ENCODE data around the gene FAM83G.
A peak's percentile ranks its signal among the peaks of the same experiment; 100 is the strongest.

FAM83G gene

GRCh38 chr17:19005137-19005773 lies 691 bp upstream of the FAM83G start:
- DNase-seq, result no peak

DNA sequence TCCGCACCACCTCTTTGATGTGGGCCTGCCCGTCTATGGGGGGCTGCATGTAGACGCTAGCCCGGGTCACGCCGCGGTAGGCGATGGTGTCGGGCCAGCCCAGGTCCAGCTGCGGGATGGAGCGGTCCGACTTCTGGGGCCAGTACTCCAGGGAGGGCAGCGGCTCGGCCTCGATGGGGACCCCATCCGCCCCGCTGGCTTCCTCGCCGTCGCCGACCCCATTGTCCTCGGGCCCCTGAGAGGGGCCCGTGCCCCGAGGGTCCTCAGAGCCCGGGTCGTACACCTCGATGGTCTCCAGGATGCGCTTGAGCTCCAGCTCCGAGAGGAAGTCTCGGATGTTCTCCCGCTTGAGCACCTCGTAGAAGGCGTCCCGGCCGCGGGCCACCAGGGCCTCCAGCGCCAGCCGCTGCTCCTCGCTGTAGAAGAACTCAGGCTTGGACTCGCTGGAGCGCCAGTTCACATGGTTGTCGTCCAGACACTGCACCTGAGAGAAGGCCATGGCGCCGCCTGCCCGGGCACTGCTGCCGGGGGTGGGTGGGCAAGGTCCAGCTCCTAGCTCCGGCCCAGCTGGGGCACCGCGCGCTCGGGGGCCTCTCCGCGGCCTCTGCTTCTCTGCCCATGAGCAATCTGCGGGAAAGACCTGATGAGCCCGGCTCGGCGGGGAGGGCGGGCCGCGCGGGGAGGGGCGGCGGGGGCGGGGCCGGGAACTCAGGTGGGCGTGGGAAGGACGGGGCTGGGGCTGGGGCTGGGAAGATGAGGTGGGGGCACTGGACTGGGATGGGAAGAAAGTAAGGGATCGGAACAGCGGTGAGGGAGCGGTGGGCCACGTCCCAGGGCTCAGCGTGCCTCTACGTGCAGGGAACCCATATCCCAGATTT lies 782 bp downstream of the FAM83G start:
- peak; percentile 37 for DNase-seq

- DNase-seq, result peak; percentile 49
Measured at GRCh38 chr17:19002805-19003542, 1.6 kb downstream of the FAM83G start.

GRCh38 chr17:19001907-19002590 lies 2.5 kb downstream of the FAM83G start:
- no peak for DNase-seq

DNA sequence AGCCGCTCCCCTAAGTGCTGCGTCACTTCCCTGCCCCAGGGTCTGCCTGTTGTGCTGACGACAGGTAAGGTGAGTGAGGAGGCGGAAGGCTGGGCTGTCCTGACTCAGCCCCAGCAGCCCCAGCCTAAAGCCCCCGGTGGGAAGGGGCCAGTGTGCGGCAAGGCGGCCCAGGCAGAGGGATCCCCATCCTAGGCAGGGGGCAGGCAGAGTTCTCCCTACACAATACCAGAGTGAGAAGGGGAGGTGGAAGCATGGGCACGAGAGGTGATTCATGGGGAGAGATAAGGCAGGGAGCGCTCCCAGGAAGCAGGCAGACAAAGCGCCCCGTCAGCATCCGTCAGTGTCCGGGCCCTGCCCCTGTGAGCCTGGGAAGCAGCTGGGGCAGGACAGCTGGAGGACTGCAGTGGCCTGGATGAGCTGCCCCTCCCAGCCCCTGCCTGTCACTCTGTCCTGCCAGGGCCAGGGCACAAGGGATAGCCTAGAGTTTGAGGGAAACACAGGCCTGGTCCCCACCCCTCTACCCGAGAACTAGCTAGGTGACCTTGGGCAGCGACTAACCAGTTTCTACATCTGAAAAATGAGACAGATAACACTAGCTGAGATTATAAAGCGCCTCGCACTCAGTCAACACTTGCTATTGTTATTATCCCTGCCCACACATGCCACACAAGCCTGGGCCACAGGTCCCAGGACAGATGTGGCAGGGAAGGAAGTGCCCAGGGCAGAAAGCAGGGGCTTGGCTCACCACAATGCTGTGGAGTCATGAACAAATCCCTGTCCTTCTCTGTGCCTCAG lies 3.8 kb downstream of the FAM83G start:
- no peak for DNase-seq

- DNase-seq, result no peak
Measured at GRCh38 chr17:18999911-19000310, 4.7 kb downstream of the FAM83G start.

- no peak for DNase-seq
Measured at GRCh38 chr17:18999394-18999793, 5.2 kb downstream of the FAM83G start.

GRCh38 chr17:18997650-18998196 lies 6.8 kb downstream of the FAM83G start:
- no peak for DNase-seq

GRCh38 chr17:18996458-18996857 lies 8.1 kb downstream of the FAM83G start:
- no peak for DNase-seq

- DNase-seq, result no peak
Measured at GRCh38 chr17:18995220-18995619, 9.3 kb downstream of the FAM83G start.

DNA sequence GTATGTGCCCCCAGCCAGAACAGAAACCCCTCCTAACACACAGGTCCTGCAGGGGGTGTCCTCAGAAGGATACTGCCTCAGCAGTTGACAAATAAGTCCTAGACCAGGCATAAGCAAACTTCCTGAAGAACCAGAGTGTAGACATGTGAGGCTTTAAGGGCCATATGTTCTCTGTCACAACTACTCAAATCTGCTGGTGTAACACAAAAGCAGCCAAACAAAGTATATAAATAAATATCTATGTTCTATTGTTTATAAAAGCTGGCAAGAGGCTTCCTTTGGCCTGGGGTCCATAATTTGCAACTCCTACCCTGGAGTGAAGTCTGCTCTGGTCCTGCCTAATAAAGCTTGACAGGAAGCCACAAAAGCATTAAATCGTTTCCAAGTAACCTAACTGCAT lies 9.9 kb downstream of the FAM83G start:
- DNase-seq, result no peak

GRCh38 chr17:18993905-18994526 lies 10.5 kb downstream of the FAM83G start:
- DNase-seq, result no peak

DNA sequence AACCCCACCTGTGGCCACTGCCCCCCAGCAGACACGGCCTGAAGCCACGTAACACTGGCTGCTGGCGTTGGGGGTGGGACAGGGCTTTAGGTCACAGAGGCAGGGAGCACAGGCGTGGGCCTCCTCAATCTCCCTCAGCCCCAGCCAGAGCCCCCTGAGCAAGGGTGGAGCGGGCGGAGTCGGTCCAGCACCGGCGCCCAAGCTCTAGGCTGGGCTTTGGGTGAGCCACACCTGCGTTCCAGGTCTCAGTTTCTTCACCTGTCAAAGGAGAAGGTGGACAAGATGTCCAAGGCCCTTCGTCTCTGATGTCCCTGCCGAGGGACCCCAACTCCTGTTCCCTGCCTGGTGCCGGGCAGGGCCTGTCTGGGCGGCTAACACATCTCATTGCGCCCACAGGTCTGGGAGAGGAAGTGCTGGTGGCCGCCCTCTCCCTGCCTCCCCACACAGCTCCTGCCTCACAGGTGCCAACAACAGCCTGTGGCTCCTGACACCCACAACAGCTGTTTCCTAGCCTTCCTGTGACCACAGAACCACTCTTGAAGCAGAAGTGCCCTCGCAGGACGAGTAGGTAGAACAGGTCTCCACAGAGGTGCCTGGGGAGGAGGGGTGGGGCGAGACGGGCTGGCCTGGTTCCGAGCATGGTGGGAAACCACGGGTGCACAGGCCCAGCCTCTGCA lies 12.0 kb downstream of the FAM83G start:
- DNase-seq, result peak; percentile 46

GRCh38 chr17:18991531-18992315 lies 12.8 kb downstream of the FAM83G start:
- DNase-seq, result no peak

DNA sequence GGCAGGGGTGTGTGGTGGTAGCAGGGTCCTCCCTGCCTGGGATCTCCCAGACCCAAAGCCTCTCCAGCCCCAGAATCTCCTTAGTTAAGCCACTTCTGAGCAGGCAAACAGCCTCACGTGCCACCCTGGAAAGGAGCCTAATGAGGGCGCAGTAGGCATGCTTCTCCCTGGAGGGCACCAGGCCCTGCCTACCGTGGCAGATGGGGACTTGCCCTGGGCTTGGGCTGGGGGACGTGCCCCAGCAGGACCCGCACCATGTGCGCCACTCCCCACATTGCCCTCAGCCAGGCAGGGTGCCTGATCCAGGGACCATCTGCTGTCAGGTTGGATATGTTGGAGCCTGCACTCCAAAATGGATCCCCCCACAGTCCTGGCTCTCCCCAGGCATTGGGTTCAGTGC lies 14.2 kb downstream of the FAM83G start:
- DNase-seq, result no peak

DNA sequence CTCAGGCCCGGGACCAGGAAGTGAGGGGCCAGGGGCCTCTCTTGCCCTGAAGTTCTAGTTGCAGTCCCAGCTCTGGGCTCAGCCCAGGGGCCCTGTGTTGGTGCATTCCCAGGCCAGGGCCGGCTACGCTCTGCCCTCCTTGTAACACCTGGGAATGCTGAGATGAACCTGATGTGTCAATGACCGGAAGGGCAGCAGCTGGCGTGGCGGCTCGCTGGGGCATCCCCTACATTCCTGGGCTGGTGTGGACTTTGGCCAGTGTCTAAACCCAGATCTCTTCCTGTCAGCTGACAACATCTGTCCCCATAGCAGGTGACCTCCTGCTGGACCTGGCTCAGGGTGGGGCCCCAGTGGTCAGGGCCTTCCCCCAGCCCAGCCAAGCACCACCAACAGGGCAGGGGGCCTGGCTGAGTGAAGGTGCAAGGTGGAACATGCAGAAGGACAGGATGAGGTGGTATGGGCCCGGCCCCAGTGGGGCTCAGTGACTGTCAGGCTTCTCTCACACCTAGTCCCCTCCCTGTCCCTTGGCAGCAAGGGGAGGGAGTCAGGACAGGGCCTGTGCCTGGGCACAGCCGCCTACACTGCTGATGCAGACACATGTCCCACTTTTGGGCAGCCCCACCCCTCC lies 15.9 kb downstream of the FAM83G start:
- DNase-seq, result no peak

DNA sequence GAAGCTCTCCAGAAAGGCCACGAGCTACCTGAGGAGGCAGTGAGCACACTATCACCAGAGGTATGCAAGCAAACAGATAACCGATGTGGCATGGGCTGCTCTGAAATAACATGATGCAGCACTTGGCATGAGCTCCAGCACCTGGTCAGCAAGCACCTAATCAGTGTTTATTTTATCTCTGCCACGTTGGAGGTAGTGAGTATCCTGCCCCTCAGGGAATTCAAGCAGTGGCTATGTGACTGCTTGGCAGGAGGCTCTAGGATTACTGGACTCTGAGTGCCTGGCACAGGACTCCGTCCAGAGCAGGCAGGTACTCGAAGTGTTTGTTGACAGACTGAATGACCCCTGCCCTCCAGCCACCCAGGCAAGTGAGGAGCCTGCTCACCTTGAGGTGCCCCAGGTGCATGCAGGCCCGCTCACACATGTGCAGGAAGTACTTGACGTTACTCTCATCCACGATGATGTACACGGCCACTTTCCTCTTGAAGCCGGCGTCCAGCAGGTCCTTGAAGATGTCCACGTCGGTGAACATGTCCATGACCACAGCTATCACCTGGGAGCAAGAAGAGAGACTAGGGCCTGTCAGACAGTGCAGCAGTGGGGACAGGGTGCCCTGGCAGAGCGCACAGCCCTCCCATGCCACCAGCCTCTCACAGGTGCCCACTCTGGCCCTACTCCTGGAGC lies 16.6 kb downstream of the FAM83G start:
- no peak for DNase-seq

DNA sequence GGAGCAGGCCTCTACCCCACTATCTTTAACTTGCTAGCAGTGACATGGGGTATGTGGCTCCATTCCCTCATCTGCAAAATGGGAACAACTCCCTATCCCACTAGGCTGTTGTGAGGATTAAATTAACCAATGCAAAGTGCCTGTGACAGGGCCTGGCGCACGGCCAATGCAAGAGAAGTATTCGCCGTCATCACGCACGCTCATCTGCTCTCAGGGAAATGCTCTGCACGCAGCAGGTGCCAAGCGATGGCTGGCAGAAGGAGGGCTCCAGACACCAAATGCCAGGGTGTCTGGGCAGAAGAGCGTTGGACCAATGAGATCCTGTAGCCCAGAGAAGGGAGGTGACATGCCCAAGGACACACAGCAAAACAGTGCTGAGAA lies 17.3 kb downstream of the FAM83G start:
- DNase-seq, result no peak

Data from CD4-positive, alpha-beta T cell treated with Interleukin-4 for 4 hours (primary cell).